ENCODE measurements around the gene PIBF1.

DNA sequence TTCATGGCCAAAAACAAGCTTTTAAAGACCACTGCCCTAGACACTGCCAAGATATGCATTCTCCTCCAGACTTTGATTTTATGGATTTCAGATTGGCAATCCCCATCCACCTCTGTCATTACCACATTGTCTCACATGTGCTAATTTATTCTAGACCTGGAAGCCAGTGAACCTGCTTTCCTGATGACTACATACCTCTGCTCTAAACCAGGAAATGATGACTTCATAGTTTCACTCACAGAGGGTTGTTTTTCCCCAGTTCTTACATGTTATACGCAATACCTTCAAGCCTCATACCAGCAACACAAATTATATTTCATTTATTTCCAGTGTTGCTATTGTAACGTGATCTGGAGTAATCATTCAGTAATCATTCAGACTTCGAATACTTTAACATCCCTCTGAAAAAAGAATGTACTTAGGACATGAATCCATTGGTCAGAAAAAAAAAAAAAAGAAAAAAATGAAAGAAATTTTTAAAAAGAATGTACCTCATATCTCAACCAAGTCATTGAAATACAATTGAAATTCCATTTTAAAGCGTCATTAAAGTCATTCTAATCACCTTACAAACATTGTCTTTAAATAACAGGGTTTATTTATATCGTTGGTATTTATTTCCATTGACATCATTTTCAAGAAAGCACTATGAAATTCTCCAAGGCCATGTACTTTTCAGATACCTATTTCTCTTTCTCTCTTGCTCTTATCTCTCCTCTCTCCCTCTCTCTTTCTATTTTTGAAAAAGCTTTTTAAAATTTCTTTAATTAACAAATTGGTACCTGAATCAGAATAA lies 243.5 kb downstream of the PIBF1 start:
- no peak for TF ChIP-seq ZNF274 (IDR thresholded peaks at IDR 0.05; ENCODE audit: low read depth, low read length)
- no peak for TF ChIP-seq SUZ12 (IDR thresholded peaks at IDR 0.05; ENCODE audit: extremely low read depth, insufficient read depth, insufficient read length)
